ENCODE measurements around the gene R3HDM4. TPM values are rescaled to one million over a fixed set of nuclear protein-coding genes. Genes with fewer than 3 reads are reported as not detected.

The R3HDM4 gene
- total RNA-seq, 4 donors from 2014 or later, result 24.1 to 37.3 (median 26.8) TPM

DNA sequence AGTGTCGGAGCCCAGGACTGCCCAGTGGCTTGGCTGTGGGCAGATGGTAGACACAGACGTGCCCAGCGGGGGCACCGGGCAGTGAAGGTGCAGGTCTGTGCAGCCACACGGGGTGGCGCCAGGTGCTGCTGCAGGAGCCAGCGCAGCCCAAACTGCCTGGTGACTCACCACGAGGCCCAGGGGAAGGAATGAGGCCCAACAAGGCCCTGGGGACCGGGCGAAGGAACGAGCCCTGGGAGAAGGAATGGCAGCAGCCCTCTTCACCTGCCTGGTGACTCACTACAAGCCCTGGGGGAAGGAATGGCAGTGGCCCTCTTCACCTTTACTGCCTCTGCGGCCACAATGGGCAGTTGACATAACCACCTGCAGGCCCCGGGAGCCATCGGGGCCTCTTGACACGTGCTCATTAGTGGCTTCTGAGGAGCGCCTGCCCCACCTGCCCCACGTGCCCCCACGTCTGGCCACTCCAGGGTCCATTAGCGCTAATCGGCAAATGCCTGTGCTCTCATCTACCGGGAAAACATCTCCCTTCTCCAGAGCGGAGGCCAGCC, 29.3 kb downstream of the R3HDM4 start:
- TF ChIP-seq, protein P1, sequence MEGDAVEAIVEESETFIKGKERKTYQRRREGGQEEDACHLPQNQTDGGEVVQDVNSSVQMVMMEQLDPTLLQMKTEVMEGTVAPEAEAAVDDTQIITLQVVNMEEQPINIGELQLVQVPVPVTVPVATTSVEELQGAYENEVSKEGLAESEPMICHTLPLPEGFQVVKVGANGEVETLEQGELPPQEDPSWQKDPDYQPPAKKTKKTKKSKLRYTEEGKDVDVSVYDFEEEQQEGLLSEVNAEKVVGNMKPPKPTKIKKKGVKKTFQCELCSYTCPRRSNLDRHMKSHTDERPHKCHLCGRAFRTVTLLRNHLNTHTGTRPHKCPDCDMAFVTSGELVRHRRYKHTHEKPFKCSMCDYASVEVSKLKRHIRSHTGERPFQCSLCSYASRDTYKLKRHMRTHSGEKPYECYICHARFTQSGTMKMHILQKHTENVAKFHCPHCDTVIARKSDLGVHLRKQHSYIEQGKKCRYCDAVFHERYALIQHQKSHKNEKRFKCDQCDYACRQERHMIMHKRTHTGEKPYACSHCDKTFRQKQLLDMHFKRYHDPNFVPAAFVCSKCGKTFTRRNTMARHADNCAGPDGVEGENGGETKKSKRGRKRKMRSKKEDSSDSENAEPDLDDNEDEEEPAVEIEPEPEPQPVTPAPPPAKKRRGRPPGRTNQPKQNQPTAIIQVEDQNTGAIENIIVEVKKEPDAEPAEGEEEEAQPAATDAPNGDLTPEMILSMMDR (IDR thresholded peaks at IDR 0.05; ENCODE audit: low read depth), result no peak

DNA sequence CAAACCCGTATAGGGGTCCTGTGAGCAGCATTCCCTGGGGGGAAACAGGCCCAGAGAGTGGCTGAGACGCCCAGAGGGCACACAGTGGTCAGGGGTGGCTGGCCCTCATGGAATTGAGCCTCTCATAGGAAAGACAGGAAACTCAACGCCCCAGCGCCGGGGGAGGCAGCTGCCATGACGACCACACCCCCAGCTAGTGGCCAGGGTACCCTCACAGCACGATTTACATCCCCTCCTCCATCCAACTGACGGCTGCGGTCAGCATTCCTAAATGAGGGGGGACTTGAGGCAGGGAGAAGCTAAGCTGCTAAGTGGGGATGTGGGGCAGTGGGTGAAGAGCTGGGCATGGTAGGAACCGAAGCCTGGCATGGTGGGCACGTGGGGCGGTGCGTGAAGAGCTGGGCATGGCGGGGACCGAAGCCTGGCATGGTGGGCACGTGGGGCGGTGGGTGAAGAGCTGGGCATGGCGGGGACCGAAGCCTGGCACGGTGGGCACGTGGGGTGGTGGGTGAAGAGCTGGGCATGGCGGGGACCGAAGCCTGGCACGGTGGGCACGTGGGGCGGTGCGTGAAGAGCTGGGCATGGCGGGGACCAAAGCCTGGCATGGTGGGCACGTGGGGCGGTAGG, 30.0 kb downstream of the R3HDM4 start:
- TF ChIP-seq, protein P1 (IDR thresholded peaks at IDR 0.05; ENCODE audit: low read depth), result no peak

DNA sequence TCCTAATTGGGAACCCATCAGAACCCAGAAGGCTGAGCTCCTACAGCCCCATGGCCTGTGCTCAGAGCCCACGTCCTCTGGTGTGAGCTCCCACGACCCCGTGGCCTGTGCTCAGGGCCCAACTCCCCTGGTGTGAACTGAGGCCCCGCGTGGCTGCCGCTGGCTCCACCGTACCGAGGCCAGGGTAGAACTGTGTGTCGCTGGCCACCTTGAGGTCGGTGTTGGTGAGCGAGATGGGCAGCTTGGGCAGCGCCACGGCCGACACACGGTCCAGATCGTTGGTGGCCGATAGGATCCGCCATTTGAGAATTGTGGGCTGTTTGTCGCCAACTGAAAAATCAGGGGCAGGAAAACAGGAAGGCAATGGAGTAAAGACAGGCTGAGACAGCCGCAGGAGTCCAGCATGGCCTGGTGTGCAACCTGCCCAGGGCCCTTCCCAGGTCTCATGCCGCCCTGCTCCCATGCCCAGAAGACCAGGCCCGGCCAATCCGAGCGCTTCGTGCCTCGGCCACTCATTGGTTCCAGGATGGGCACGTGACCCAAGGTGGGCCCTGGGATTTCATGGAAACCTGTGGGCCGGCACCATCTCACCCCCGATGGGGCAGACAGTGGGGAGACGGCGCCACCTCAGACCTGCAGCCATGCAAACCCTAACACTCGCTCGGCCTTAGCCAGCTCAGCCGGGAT, 31.5 kb downstream of the R3HDM4 start:
- TF ChIP-seq, protein P1 (IDR thresholded peaks at IDR 0.05; ENCODE audit: low read depth), result no peak

DNA sequence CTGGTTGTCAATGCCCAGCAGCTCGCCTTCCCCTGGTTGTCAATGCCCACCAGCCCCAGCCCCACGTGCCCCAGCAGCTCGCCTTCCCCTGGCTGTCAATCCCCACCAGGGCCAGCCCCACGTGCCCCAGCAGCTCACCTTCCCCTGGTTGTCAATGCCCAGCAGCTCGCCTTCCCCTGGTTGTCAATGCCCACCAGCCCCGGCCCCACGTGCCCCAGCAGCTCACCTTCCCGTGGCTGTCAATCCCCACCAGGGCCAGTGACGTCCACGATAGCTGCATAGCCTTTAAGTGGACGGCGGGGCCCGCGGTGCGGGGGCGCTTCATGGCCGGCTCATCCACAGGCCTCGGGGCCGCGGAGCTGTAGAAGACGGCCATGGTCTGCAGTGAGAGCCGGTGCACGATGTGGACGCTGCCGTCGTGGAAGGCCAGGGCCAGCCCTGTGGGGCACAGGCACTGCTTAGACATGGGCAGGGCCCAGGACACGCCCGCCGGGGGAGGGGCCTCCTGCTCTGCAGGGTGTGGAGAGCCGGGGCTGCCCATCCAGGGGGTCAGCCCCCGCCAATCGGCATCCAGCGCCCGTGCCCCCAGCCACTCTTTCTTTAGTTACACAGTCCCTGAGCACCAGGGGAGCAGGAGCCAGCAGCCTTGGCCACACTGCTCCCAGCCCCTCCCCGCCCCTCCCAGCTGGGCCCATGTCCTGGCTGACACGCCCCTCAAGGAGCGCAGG, 33.1 kb downstream of the R3HDM4 start:
- TF ChIP-seq, protein P1 (IDR thresholded peaks at IDR 0.05; ENCODE audit: low read depth), result no peak

DNA sequence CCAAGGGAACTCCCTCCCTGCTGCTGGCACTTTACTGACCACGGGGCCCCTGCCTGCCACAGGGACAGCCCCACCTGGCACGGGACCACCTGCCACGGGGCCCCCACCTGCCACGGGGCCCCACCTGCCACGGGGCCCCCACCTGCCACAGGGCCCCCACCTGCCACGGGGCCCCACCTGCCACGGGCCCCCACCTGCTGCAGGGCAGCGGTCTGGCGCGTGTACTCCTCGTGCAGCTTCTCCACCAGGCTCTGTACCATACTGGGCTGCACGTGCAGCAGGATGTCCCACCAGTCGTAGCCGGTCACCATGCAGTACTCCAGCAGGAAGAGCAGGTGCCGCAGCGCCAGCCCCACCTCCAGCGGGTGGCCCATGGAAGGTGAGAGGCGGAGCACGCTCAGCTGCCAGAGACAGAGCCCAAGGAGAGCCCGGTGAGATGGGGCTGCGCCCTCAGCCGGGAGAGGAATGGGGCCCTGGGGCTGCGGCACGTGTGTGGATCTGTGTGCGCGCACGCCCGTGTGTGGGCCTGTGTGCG, 36.2 kb downstream of the R3HDM4 start:
- TF ChIP-seq, protein P1 (IDR thresholded peaks at IDR 0.05; ENCODE audit: low read depth), result no peak

DNA sequence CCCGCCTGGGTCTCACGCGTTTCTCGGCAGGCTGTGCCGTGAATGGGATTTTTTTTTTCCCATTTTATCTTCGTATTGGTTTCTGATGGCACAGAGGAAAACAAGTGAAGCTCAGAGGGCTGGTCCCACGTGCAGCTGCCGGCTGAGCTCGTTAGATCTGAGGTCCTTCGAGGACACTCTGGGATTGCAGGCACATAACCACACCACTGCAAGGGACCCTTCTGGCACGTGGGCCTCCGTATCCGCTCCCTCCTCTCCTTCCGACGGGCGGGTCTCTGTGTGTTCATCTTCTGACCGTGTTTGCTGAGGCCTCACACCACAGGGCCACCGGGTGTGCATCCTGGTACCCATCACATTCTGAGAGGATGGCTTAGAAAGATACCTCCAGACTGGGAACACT, 36.9 kb downstream of the R3HDM4 start:
- TF ChIP-seq, protein P1 (IDR thresholded peaks at IDR 0.05; ENCODE audit: low read depth), result no peak
